ENCODE measurements around the gene GNB1L. TPM values are rescaled to one million over a fixed set of nuclear protein-coding genes. Genes with fewer than 3 reads are reported as not detected.

GNB1L gene
- total RNA-seq, 4 donors from 2014 or later, result 4.3 to 7.6 (median 6.1) TPM

GRCh38 chr22:19746726-19747125 is 107.9 kb downstream of the GNB1L start:
- DNase-seq (ENCODE audit: low spot score), result no peak
- no peak for ATAC-seq (ENCODE audit: low FRiP score)
- TF ChIP-seq CTCF (IDR thresholded peaks at IDR 0.05), result no peak

- DNase-seq (ENCODE audit: low spot score) (no peak), ATAC-seq (ENCODE audit: low FRiP score) (no peak)
- no peak for TF ChIP-seq CTCF (IDR thresholded peaks at IDR 0.05)
These were observed 109.2 kb downstream of the GNB1L start for GRCh38 chr22:19745155-19746101.

- DNase-seq (ENCODE audit: low spot score) (no peak), ATAC-seq (ENCODE audit: low FRiP score) (no peak)
- TF ChIP-seq CTCF (IDR thresholded peaks at IDR 0.05), result no peak
These were observed 110.2 kb downstream of the GNB1L start for GRCh38 chr22:19744350-19745006.

GRCh38 chr22:19743651-19744050 is 111.0 kb downstream of the GNB1L start:
- no peak for DNase-seq (ENCODE audit: low spot score)
- no peak for ATAC-seq (ENCODE audit: low FRiP score)
- TF ChIP-seq CTCF (IDR thresholded peaks at IDR 0.05), result no peak

- ATAC-seq (ENCODE audit: low FRiP score) (no peak), DNase-seq (ENCODE audit: low spot score) (no peak)
- no peak for TF ChIP-seq CTCF (IDR thresholded peaks at IDR 0.05)
These were observed 111.6 kb downstream of the GNB1L start for GRCh38 chr22:19743081-19743480.

- no peak for TF ChIP-seq CTCF (IDR thresholded peaks at IDR 0.05)
- no peak for ATAC-seq (ENCODE audit: low FRiP score)
These were observed 112.3 kb downstream of the GNB1L start for GRCh38 chr22:19742160-19743066.

More at GRCh38 chr22:19742160-19743066, 112.3 kb downstream of the GNB1L start:
- DNase-seq (ENCODE audit: low spot score), result no peak
